ENCODE data around the gene CNOT4.

CNOT4 gene

GRCh38 chr7:135343361-135343760 is 166.5 kb downstream of the CNOT4 start:
- no peak overlapping the region for H3K4me3 ChIP-seq (ENCODE audit: low read depth, low read length)
- H3K27ac ChIP-seq (ENCODE audit: low read depth, low read length) = no peak overlapping the region
- H3K27me3 ChIP-seq (ENCODE audit: control insufficient read depth, insufficient read depth, low read length) = no peaks in the 10 kb centered on the region
- no peaks in the 10 kb centered on the region for H3K9me3 ChIP-seq (ENCODE audit: control insufficient read depth, insufficient read depth, low read length)
- no peak overlapping the region for H3K9ac ChIP-seq (ENCODE audit: low read depth, low read length)
- H3K4me1 ChIP-seq (ENCODE audit: control insufficient read depth, insufficient read depth, low read length) = no peaks in the 10 kb centered on the region
- no peaks in the 10 kb centered on the region for H3K36me3 ChIP-seq (ENCODE audit: control insufficient read depth, insufficient read depth, low read length)

GRCh38 chr7:135342887-135343286 is 167.0 kb downstream of the CNOT4 start:
- no peaks in the 10 kb centered on the region for H3K4me1 ChIP-seq (ENCODE audit: control insufficient read depth, insufficient read depth, low read length)
- no peak overlapping the region for H3K9ac ChIP-seq (ENCODE audit: low read depth, low read length)
- no peak overlapping the region for H3K27ac ChIP-seq (ENCODE audit: low read depth, low read length)
- no peaks in the 10 kb centered on the region for H3K9me3 ChIP-seq (ENCODE audit: control insufficient read depth, insufficient read depth, low read length)
- no peaks in the 10 kb centered on the region for H3K27me3 ChIP-seq (ENCODE audit: control insufficient read depth, insufficient read depth, low read length)
- H3K4me3 ChIP-seq (ENCODE audit: low read depth, low read length) = no peak overlapping the region
- H3K36me3 ChIP-seq (ENCODE audit: control insufficient read depth, insufficient read depth, low read length) = no peaks in the 10 kb centered on the region

GRCh38 chr7:135341049-135341448 is 168.9 kb downstream of the CNOT4 start:
- Histone ChIP-seq H3K4me1 (ENCODE audit: control insufficient read depth, insufficient read depth, low read length) (no peaks in the 10 kb centered on the region), H3K4me3 (ENCODE audit: low read depth, low read length) (no peak overlapping the region)

DNA sequence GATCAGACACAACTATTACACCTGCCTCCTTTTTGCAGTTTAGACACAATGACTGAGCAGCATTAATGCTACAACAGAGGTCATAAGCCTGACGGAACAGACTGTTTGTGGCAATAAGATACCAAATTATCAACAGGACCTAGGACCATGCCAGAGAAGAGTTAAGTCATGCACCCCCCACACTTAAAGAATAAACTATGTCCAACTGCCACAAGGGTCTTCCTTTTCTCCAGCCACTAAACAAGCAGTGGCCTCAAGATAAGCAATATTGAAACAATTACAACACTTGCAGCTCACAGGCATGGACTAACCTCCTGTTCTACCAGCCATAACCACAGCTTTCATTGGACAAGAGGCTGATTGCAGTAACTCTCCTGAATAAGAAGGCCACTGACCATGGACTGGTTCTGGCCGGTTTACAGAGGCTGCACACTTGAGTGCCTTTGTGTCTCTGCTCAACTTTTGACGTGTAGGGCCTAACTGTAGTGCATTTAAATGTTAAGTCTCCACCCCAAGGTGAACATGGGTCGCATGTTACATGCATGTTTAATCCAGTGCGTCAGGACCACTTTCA is 171.8 kb downstream of the CNOT4 start:
- H3K27me3 ChIP-seq (ENCODE audit: control insufficient read depth, insufficient read depth, low read length) = no peaks in the 10 kb centered on the region
- no peak overlapping the region for H3K9ac ChIP-seq (ENCODE audit: low read depth, low read length)
- H3K4me3 ChIP-seq (ENCODE audit: low read depth, low read length) = no peak overlapping the region
- no peaks in the 10 kb centered on the region for H3K36me3 ChIP-seq (ENCODE audit: control insufficient read depth, insufficient read depth, low read length)
- no peaks in the 10 kb centered on the region for H3K9me3 ChIP-seq (ENCODE audit: control insufficient read depth, insufficient read depth, low read length)
- peaks cover 6% of the 10 kb centered on the region; the same call in 1 of the 2 replicates for H3K4me1 ChIP-seq (ENCODE audit: control insufficient read depth, insufficient read depth, low read length)
- no peak overlapping the region for H3K27ac ChIP-seq (ENCODE audit: low read depth, low read length)

More at GRCh38 chr7:135341049-135341448, 168.9 kb downstream of the CNOT4 start:
- no peaks in the 10 kb centered on the region for H3K27me3 ChIP-seq (ENCODE audit: control insufficient read depth, insufficient read depth, low read length)
- no peaks in the 10 kb centered on the region for H3K36me3 ChIP-seq (ENCODE audit: control insufficient read depth, insufficient read depth, low read length)
- no peak overlapping the region for H3K27ac ChIP-seq (ENCODE audit: low read depth, low read length)
- H3K9ac ChIP-seq (ENCODE audit: low read depth, low read length) = no peak overlapping the region
- H3K9me3 ChIP-seq (ENCODE audit: control insufficient read depth, insufficient read depth, low read length) = no peaks in the 10 kb centered on the region

DNA sequence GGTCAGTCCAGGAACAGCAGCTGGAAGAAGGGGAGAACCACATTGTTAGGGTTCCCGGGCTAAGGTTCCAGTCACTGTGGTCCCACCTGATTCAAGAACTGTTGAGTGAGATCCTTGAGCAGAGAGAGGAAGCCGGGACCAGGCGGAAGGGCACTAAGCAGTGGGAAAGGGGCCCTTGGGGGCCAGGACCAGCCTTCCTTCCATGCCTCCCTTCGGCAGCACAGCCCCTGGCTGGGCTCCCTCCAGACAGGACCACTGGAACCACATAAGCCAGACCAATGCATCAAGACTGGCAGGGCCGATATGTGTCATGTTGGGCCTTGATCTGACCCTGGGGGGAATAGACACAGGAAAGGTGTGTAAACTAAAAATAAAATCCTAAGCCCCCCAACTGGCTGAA is 172.4 kb downstream of the CNOT4 start:
- Histone ChIP-seq H3K36me3 (ENCODE audit: control insufficient read depth, insufficient read depth, low read length) (no peaks in the 10 kb centered on the region), H3K4me1 (ENCODE audit: control insufficient read depth, insufficient read depth, low read length) (peaks cover 6% of the 10 kb centered on the region; the same call in 1 of the 2 replicates), H3K9ac (ENCODE audit: low read depth, low read length) (no peak overlapping the region), H3K4me3 (ENCODE audit: low read depth, low read length) (no peak overlapping the region), H3K27me3 (ENCODE audit: control insufficient read depth, insufficient read depth, low read length) (no peaks in the 10 kb centered on the region), H3K9me3 (ENCODE audit: control insufficient read depth, insufficient read depth, low read length) (no peaks in the 10 kb centered on the region), H3K27ac (ENCODE audit: low read depth, low read length) (no peak overlapping the region)

DNA sequence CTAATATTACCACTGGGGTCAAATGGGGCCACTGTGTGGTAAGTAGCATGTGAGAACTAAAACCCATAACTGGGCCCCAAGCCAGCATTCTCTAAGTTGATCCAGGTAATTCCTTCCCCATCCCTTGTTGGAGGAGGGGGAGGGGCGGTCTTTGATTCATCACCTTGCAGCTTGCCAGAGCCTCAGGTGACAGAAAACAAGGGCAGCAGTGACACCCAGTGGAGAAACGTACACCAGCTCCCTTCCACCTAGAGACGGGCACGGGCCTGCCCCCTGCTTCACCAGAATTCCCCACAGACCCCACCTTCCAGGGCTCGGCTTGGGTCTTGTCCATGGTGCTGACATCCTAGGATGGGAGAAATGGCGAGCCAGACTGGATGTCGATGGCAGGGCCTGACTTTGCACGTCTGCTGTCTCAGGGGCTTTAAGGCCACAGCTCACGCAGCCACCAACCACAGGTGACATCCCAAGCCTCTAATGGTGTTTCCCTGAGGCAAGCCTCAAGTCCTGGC is 174.2 kb downstream of the CNOT4 start:
- no peaks in the 10 kb centered on the region for H3K9me3 ChIP-seq (ENCODE audit: control insufficient read depth, insufficient read depth, low read length)
- H3K4me3 ChIP-seq (ENCODE audit: low read depth, low read length) = no peak overlapping the region
- peaks cover 6% of the 10 kb centered on the region; the same call in 1 of the 2 replicates for H3K4me1 ChIP-seq (ENCODE audit: control insufficient read depth, insufficient read depth, low read length)
- H3K9ac ChIP-seq (ENCODE audit: low read depth, low read length) = no peak overlapping the region
- H3K27me3 ChIP-seq (ENCODE audit: control insufficient read depth, insufficient read depth, low read length) = no peaks in the 10 kb centered on the region
- no peak overlapping the region for H3K27ac ChIP-seq (ENCODE audit: low read depth, low read length)
- no peaks in the 10 kb centered on the region for H3K36me3 ChIP-seq (ENCODE audit: control insufficient read depth, insufficient read depth, low read length)

DNA sequence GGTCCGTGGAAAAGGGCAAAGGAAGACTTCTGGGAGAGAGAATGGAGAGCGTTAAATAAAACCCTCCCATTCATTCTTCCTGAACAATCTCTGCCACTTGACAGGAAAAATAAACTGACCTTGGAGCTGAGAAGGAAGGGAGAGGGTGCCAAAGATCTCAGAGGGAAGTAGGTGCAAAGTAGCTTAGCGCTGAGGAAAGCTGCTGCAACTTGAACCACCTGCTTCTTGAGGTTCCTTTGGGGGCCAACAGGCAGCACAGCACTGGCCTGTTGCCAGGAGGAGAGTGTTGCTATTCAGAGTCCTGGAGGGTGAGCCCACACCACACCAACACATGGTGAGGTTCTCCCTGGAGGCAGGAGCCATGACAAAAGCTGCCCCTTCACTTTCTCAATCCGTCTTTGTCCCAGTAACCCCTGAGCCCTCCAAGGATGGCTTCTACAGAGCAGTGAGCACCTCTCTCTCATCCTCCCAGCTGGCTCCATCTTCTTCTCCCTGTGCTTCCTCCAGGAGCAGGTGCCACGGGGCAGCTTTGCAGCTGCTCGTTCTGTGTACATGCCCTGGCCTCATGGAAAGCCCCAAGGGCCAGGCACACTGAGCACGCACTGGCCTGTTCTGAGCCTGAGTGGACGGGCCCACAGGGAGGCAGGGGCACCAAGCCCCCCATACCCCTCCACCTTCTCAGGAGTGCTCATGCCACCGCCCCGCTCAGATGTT is 174.9 kb downstream of the CNOT4 start:
- Histone ChIP-seq H3K27ac (ENCODE audit: low read depth, low read length) (no peak overlapping the region), H3K4me3 (ENCODE audit: low read depth, low read length) (no peak overlapping the region)

DNA sequence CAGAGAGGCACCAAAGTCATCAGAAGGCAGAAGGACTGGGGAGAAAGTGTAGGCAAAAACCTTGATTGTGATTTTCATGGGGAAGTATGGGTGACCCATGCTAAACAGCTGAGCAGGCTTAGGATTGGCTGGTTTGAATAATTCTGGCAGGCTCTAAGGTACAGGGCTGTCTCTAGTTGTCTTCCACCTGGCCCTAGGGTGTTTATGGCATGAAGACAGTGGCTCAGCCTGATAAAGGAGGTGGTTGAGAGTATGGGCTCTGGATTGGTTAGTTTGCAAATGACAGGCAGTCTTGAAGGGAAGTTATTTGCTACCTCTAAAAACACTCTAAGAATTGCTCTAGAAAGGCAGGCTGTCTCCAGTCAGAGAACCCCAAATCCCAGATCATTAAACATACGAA is 176.0 kb downstream of the CNOT4 start:
- Histone ChIP-seq H3K27ac (ENCODE audit: low read depth, low read length) (no peak overlapping the region), H3K36me3 (ENCODE audit: control insufficient read depth, insufficient read depth, low read length) (no peaks in the 10 kb centered on the region), H3K9ac (ENCODE audit: low read depth, low read length) (no peak overlapping the region), H3K4me3 (ENCODE audit: low read depth, low read length) (no peak overlapping the region), H3K9me3 (ENCODE audit: control insufficient read depth, insufficient read depth, low read length) (no peaks in the 10 kb centered on the region), H3K27me3 (ENCODE audit: control insufficient read depth, insufficient read depth, low read length) (no peaks in the 10 kb centered on the region), H3K4me1 (ENCODE audit: control insufficient read depth, insufficient read depth, low read length) (peaks cover 6% of the 10 kb centered on the region; the same call in 1 of the 2 replicates)

More for the DNA sequence above, 174.9 kb downstream of the CNOT4 start:
- Histone ChIP-seq H3K9me3 (ENCODE audit: control insufficient read depth, insufficient read depth, low read length) (no peaks in the 10 kb centered on the region), H3K36me3 (ENCODE audit: control insufficient read depth, insufficient read depth, low read length) (no peaks in the 10 kb centered on the region), H3K4me1 (ENCODE audit: control insufficient read depth, insufficient read depth, low read length) (peaks cover 6% of the 10 kb centered on the region; the same call in 1 of the 2 replicates), H3K27me3 (ENCODE audit: control insufficient read depth, insufficient read depth, low read length) (no peaks in the 10 kb centered on the region), H3K9ac (ENCODE audit: low read depth, low read length) (no peak overlapping the region)

- Histone ChIP-seq H3K9ac (ENCODE audit: low read depth, low read length) (no peak overlapping the region), H3K9me3 (ENCODE audit: control insufficient read depth, insufficient read depth, low read length) (no peaks in the 10 kb centered on the region), H3K4me1 (ENCODE audit: control insufficient read depth, insufficient read depth, low read length) (peaks cover 6% of the 10 kb centered on the region; the same call in 1 of the 2 replicates), H3K27ac (ENCODE audit: low read depth, low read length) (no peak overlapping the region), H3K27me3 (ENCODE audit: control insufficient read depth, insufficient read depth, low read length) (no peaks in the 10 kb centered on the region), H3K36me3 (ENCODE audit: control insufficient read depth, insufficient read depth, low read length) (no peaks in the 10 kb centered on the region), H3K4me3 (ENCODE audit: low read depth, low read length) (no peak overlapping the region)
Observed at GRCh38 chr7:135333200-135333599, 176.7 kb downstream of the CNOT4 start.

- Histone ChIP-seq H3K4me1 (ENCODE audit: control insufficient read depth, insufficient read depth, low read length) (peaks cover 2% of the 10 kb centered on the region; the same call in 1 of the 2 replicates), H3K27ac (ENCODE audit: low read depth, low read length) (no peak overlapping the region), H3K9me3 (ENCODE audit: control insufficient read depth, insufficient read depth, low read length) (no peaks in the 10 kb centered on the region), H3K27me3 (ENCODE audit: control insufficient read depth, insufficient read depth, low read length) (no peaks in the 10 kb centered on the region), H3K9ac (ENCODE audit: low read depth, low read length) (no peak overlapping the region), H3K4me3 (ENCODE audit: low read depth, low read length) (no peak overlapping the region), H3K36me3 (ENCODE audit: control insufficient read depth, insufficient read depth, low read length) (no peaks in the 10 kb centered on the region)
Observed at GRCh38 chr7:135330088-135330487, 179.8 kb downstream of the CNOT4 start.

GRCh38 chr7:135328526-135328925 is 181.4 kb downstream of the CNOT4 start:
- Histone ChIP-seq H3K9ac (ENCODE audit: low read depth, low read length) (no peak overlapping the region), H3K4me3 (ENCODE audit: low read depth, low read length) (no peak overlapping the region), H3K4me1 (ENCODE audit: control insufficient read depth, insufficient read depth, low read length) (no peaks in the 10 kb centered on the region), H3K27me3 (ENCODE audit: control insufficient read depth, insufficient read depth, low read length) (no peaks in the 10 kb centered on the region), H3K27ac (ENCODE audit: low read depth, low read length) (no peak overlapping the region), H3K9me3 (ENCODE audit: control insufficient read depth, insufficient read depth, low read length) (no peaks in the 10 kb centered on the region), H3K36me3 (ENCODE audit: control insufficient read depth, insufficient read depth, low read length) (no peaks in the 10 kb centered on the region)
